GM19372 (cell line): ENCODE measurements around the gene PTPRN.

Experiments used
- ATAC-seq: cut with Tn5 transposase; IDR thresholded peaks from one replicate; pipeline ENCODE4 v1.9.1; 2021; ENCODE audit warnings: mild to moderate bottlenecking, low read depth, moderate library complexity; ENCODE audit not compliant: unreplicated experiment

Gene PTPRN

GRCh38 chr2:219308142-219309101 is 779 bp downstream of the PTPRN start:
- ATAC-seq: no peak

GRCh38 chr2:219306047-219306446 is 3.2 kb downstream of the PTPRN start:
- no peak for ATAC-seq

- ATAC-seq: no peak
These were observed 5.0 kb downstream of the PTPRN start for GRCh38 chr2:219304223-219304622.

GRCh38 chr2:219302412-219302968 is 6.7 kb downstream of the PTPRN start:
- ATAC-seq: no peak

- ATAC-seq: no peak
These were observed 9.2 kb downstream of the PTPRN start for GRCh38 chr2:219300022-219300421.

GRCh38 chr2:219299372-219299760 is 9.8 kb downstream of the PTPRN start:
- ATAC-seq: no peak

GRCh38 chr2:219298759-219299371 is 10.3 kb downstream of the PTPRN start:
- peak; percentile 46 for ATAC-seq

- no peak for ATAC-seq
These were observed 11.3 kb downstream of the PTPRN start for GRCh38 chr2:219297766-219298456.

GRCh38 chr2:219296631-219297391 is 12.4 kb downstream of the PTPRN start:
- no peak for ATAC-seq

- ATAC-seq: no peak
These were observed 13.1 kb downstream of the PTPRN start for GRCh38 chr2:219296142-219296541.

GRCh38 chr2:219294356-219295351 is 14.5 kb downstream of the PTPRN start:
- peak; percentile 94 for ATAC-seq

GRCh38 chr2:219293736-219294231 is 15.4 kb downstream of the PTPRN start:
- no peak for ATAC-seq

- no peak for ATAC-seq
These were observed 16.6 kb downstream of the PTPRN start for GRCh38 chr2:219292616-219293015.

GRCh38 chr2:219291910-219292490 is 17.2 kb downstream of the PTPRN start:
- no peak for ATAC-seq

- ATAC-seq: no peak
These were observed 17.8 kb downstream of the PTPRN start for GRCh38 chr2:219291394-219291793.

GRCh38 chr2:219290381-219291171 is 18.6 kb downstream of the PTPRN start:
- ATAC-seq: no peak

- no peak for ATAC-seq
These were observed 19.5 kb downstream of the PTPRN start for GRCh38 chr2:219289537-219290361.
